B cell (primary cell): ENCODE data around the gene KIF27. TPM values are rescaled to one million over a fixed set of nuclear protein-coding genes. Genes with fewer than 3 reads are reported as not detected.

ENCODE experiments used
- ATAC-seq: fragments of 200-7000 bp; cut with Tn5 transposase; one replicate; pipeline ENCODE4 v1.10.0; 2021; ENCODE audit warnings: low read depth, mild to moderate bottlenecking, moderate number of reproducible peaks, moderate library complexity
- CTCF ChIA-PET: fragments of 350-600 bp; sonication (Branson Sonifier 250); formaldehyde crosslinking; loops from one replicate; lab custom pipeline; 2021; ENCODE audit warnings: antibody characterized with exemption, inconsistent platforms; lab: Charles Lee
- POLR2A ChIA-PET: fragments of 350-600 bp; sonication (Branson Sonifier 250); formaldehyde crosslinking; loops from one replicate; lab custom pipeline; 2021; ENCODE audit warnings: antibody characterized with exemption; lab: Charles Lee
- DNase-seq: peaks from one replicate; pipeline ENCODE4 v3.0.0; 2013
- H2AFZ ChIP-seq: 2 replicates; pipeline ENCODE4 v1.6.1; 2012; ENCODE audit warnings: mild to moderate bottlenecking, low read depth, low read length; ENCODE audit not compliant: insufficient read depth, poor library complexity, severe bottlenecking
- H3K27ac ChIP-seq, 2 donors: 1 replicate in 1 of 2; 2 replicates in 1 of 2; pipeline ENCODE4 v1.5.1; 2012 to 2013; ENCODE audit warnings: low read length in 2 of 2, mild to moderate bottlenecking in 2 of 2, moderate library complexity in 1 of 2
- H3K27me3 ChIP-seq, 4 experiments: fragments of 200-600 bp in 1 of 4; sonication (generic) in 1 of 4; replicated peaks in 1 of 4; 1 replicate in 2 of 4; 2 replicates in 2 of 4; pipeline versions ENCODE4 v1.6.1 to v1.7.0; 2013 to 2016; ENCODE audit warnings: low read length in 3 of 4, mild to moderate bottlenecking in 2 of 4, mixed read lengths in 1 of 4, moderate library complexity in 1 of 4; ENCODE audit not compliant: insufficient read depth in 4 of 4, control insufficient read depth in 3 of 4; ENCODE audit errors: control extremely low read depth in 1 of 4
- H3K36me3 ChIP-seq, 2 experiments: replicated peaks in 1 of 2; 1 replicate in 1 of 2; 2 replicates in 1 of 2; pipeline versions ENCODE4 v1.6.1 to v1.7.1; 2013; ENCODE audit warnings: low read length in 1 of 2; ENCODE audit not compliant: insufficient read depth in 2 of 2, control insufficient read depth in 1 of 2; ENCODE audit errors: control extremely low read depth in 1 of 2, extremely low read depth in 1 of 2
- H3K4me1 ChIP-seq, 2 donors: fragments of 200-600 bp in 1 of 2; sonication (generic) in 1 of 2; 1 replicate in 1 of 2; 2 replicates in 1 of 2; pipeline versions ENCODE4 v1.5.1 to v1.6.1; 2013 to 2017; ENCODE audit warnings: low read length in 2 of 2; ENCODE audit not compliant: control insufficient read depth in 2 of 2, insufficient read depth in 2 of 2
- H3K4me2 ChIP-seq: replicated peaks from 2 replicates; pipeline ENCODE3; 2012; ENCODE audit warnings: mild to moderate bottlenecking, low read depth, low read length; ENCODE audit not compliant: poor library complexity, severe bottlenecking
- H3K4me3 ChIP-seq, 5 experiments: fragments of 200-600 bp in 1 of 5; sonication (generic) in 1 of 5; 1 replicate in 3 of 5; 2 replicates in 2 of 5; pipeline versions ENCODE4 v1.5.1 to v1.7.0; 2011 to 2016; ENCODE audit warnings: low read length in 4 of 5, mild to moderate bottlenecking in 4 of 5, low read depth in 2 of 5, control low read depth in 1 of 5, moderate library complexity in 1 of 5; ENCODE audit not compliant: insufficient read depth in 1 of 5; ENCODE audit errors: control extremely low read depth in 1 of 5, extremely low read depth in 1 of 5
- H3K79me2 ChIP-seq: fragments of 200-600 bp; sonication (generic); one replicate; pipeline ENCODE4 v1.6.0; 2016; ENCODE audit warnings: low read length; ENCODE audit not compliant: control insufficient read depth, insufficient read depth
- H3K9ac ChIP-seq: fragments of 200-600 bp; sonication (generic); 2 replicates; pipeline ENCODE4 v1.6.1; 2017; ENCODE audit warnings: mild to moderate bottlenecking, low read length, moderate library complexity
- H3K9me3 ChIP-seq, 3 donors: one replicate each; pipeline versions ENCODE4 v1.6.1 to v1.7.1; 2013; ENCODE audit warnings: low read length in 2 of 3; ENCODE audit not compliant: control insufficient read depth in 2 of 3, insufficient read depth in 1 of 3; ENCODE audit errors: control extremely low read depth in 1 of 3
- H4K20me1 ChIP-seq: 2 replicates; pipeline ENCODE4 v1.6.0; 2012; ENCODE audit warnings: mild to moderate bottlenecking, low read length; ENCODE audit not compliant: insufficient read depth, control insufficient read depth, poor library complexity, severe bottlenecking
- H3K27ac Mint-ChIP-seq: one replicate; pipeline ENCODE4 v1.8.0; 2021; ENCODE audit warnings: mixed read lengths
- H3K27me3 Mint-ChIP-seq: one replicate; pipeline ENCODE4 v1.8.0; 2021; ENCODE audit warnings: mixed read lengths
- H3K4me1 Mint-ChIP-seq: one replicate; pipeline ENCODE4 v1.8.0; 2021; ENCODE audit warnings: mixed read lengths
- H3K4me3 Mint-ChIP-seq: one replicate; pipeline ENCODE4 v1.8.0; 2021; ENCODE audit warnings: mixed read lengths
- H3K9me3 Mint-ChIP-seq: one replicate; pipeline ENCODE4 v1.8.0; 2022; ENCODE audit warnings: mixed read lengths; ENCODE audit not compliant: insufficient read depth
- CTCF ChIP-seq: fragments of 200-600 bp; IDR thresholded peaks from one replicate; pipeline ENCODE4 v1.8.0; 2022; ENCODE audit warnings: antibody characterized with exemption, mild to moderate bottlenecking
- EZH2 ChIP-seq: IDR thresholded peaks from 2 replicates; pipeline ENCODE4 v1.6.1; 2012; ENCODE audit warnings: borderline replicate concordance, low read depth, mild to moderate bottlenecking, moderate library complexity, low read length; ENCODE audit not compliant: insufficient read depth, poor library complexity, severe bottlenecking
- WGBS: methylation state at CpG from one replicate; pipeline ENCODE4 v1.1.5; 2013; ENCODE audit warnings: missing lambda C conversion rate; ENCODE audit not compliant: insufficient coverage; 5-methylcytosine and 5-hydroxymethylcytosine counted together
- intact Hi-C: fragments of 100-400 bp; cut with micrococcal nuclease; formaldehyde crosslinking; loops from one replicate; pipeline ENCODE4 v1.10.0; 2022
- polyA plus RNA-seq: library from polyadenylated mRNA; depleted of rRNA; stranded (reverse); fragments of >200 nt; gene quantifications from 2 replicates; pipeline ENCODE4 v1.2.3, GENCODE V29; 2012
- total RNA-seq, 2 donors: library from RNA; stranded (reverse); fragments of 120-200 nt in 1 of 2; gene quantifications; 1 replicate in 1 of 2; 2 replicates in 1 of 2; pipeline versions ENCODE4 v1.2.3 to v1.2.4, GENCODE V29; 2013 to 2022

Gene KIF27
- total and polyA plus RNA-seq, 2 donors (not counting 1 experiment from before 2014, with no cell fraction given): 0.76 to 10.0 TPM

GRCh38 chr9:83966209-83966582, 45.0 kb upstream of the KIF27 start:
- H4K20me1 ChIP-seq: peaks cover 25% of the 10 kb centered on the region
- CTCF ChIA-PET: no interaction called here
- intact Hi-C loops: no loop called here

More at GRCh38 chr9:83966209-83966582, 45.0 kb upstream of the KIF27 start:
- H3K9me3 Mint-ChIP-seq: no peaks in the 10 kb centered on the region
- POLR2A ChIA-PET: no interaction called here
- Histone ChIP-seq H3K4me2 (no peak overlapping the region), H3K9me3 (no peaks in the 10 kb centered on the region), H2AFZ (no peak overlapping the region), H3K9ac (no peak overlapping the region), H3K36me3 (peaks cover 10 to 27% of the 10 kb centered on the region in 2 experiments), H3K79me2 (no peaks in the 10 kb centered on the region), H3K27me3 (no peaks in the 10 kb centered on the region), H3K27ac (no peak overlapping the region), H3K4me3 (no peak overlapping the region), H3K4me1 (no peaks in the 10 kb centered on the region)
- no peak for DNase-seq
- H3K4me3 Mint-ChIP-seq: no peak overlapping the region
- no peak for ATAC-seq
- no peaks in the 10 kb centered on the region for H3K4me1 Mint-ChIP-seq
- H3K27ac Mint-ChIP-seq: no peak overlapping the region
- TF ChIP-seq CTCF: no peak
- no peak for TF ChIP-seq EZH2
- WGBS: 100% methylated on average over 1 of the region's 8 CpGs
- no peaks in the 10 kb centered on the region for H3K27me3 Mint-ChIP-seq
